Measurements from ENCODE around the gene RPL36AL.

Gene RPL36AL

GRCh38 chr14:49579841-49580240, 40.6 kb downstream of the RPL36AL start:
- DNase-seq: no peak

- no peak for DNase-seq
These were observed 42.3 kb downstream of the RPL36AL start for GRCh38 chr14:49578141-49578540.

GRCh38 chr14:49574038-49574437, 46.4 kb downstream of the RPL36AL start:
- DNase-seq: no peak

GRCh38 chr14:49569281-49569680, 51.1 kb downstream of the RPL36AL start:
- no peak for DNase-seq

Data from activated CD4-positive, alpha-beta T cell treated with anti-CD3 and anti-CD28 coated beads, Interleukin-2, Interleukin-6, amounts not matched to agents 100 ng/mL and 50 ng/mL, durations not matched to agents 16 hours and 8 hours (primary cell).